OCI-M1 (cell line): Measurements from ENCODE around the gene TRMT1.

ENCODE experiments used
- DNase-seq: peaks from one replicate; lab custom pipeline; 2025; lab: John Stamatoyannopoulos, UW

TRMT1 gene

GRCh38 chr19:13102416-13102665 lies 14.2 kb downstream of the TRMT1 start:
- DNase-seq = no peak

- no peak for DNase-seq
Measured at GRCh38 chr19:13101590-13102415, 14.7 kb downstream of the TRMT1 start.

GRCh38 chr19:13100841-13101589 lies 15.5 kb downstream of the TRMT1 start:
- peak; percentile 40 for DNase-seq

- peak; percentile 69 for DNase-seq
Measured at GRCh38 chr19:13100031-13100588, 16.4 kb downstream of the TRMT1 start.

- peak; percentile 81 for DNase-seq
Measured at GRCh38 chr19:13099073-13099999, 17.2 kb downstream of the TRMT1 start.

- peak; percentile 93 for DNase-seq
Measured at GRCh38 chr19:13098277-13099072, 18.1 kb downstream of the TRMT1 start.

- DNase-seq = peak; percentile 93
Measured at GRCh38 chr19:13097463-13098258, 18.9 kb downstream of the TRMT1 start.

GRCh38 chr19:13097033-13097462 lies 19.5 kb downstream of the TRMT1 start:
- DNase-seq = peak; percentile 62

- peak; percentile 81 for DNase-seq
Measured at GRCh38 chr19:13095934-13096927, 20.3 kb downstream of the TRMT1 start.

GRCh38 chr19:13095393-13095784 lies 21.2 kb downstream of the TRMT1 start:
- no peak for DNase-seq

GRCh38 chr19:13094771-13095392 lies 21.7 kb downstream of the TRMT1 start:
- DNase-seq = no peak

- DNase-seq = no peak
Measured at GRCh38 chr19:13094106-13094504, 22.4 kb downstream of the TRMT1 start.

GRCh38 chr19:13093407-13094105 lies 23.0 kb downstream of the TRMT1 start:
- DNase-seq = peak; percentile 91

GRCh38 chr19:13092606-13093235 lies 23.8 kb downstream of the TRMT1 start:
- DNase-seq = peak; percentile 19

GRCh38 chr19:13092158-13092543 lies 24.4 kb downstream of the TRMT1 start:
- no peak for DNase-seq

- no peak for DNase-seq
Measured at GRCh38 chr19:13091400-13092157, 25.0 kb downstream of the TRMT1 start.
